HepG2 (cell line): ENCODE data around the gene DEPDC5. TPM values are rescaled to one million over a fixed set of nuclear protein-coding genes. Genes with fewer than 3 reads are reported as not detected.
A peak's percentile ranks its signal among the peaks of the same experiment; 100 is the strongest.

Experiments
- AHR ChIP-seq: IDR thresholded peaks from 2 replicates; pipeline ENCODE4 v1.6.1; 2018; ENCODE audit warnings: missing genetic modification reagents, missing compliant biosample characterization
- CCDC6 ChIP-seq: sonication (generic); formaldehyde crosslinking; IDR thresholded peaks from 2 replicates; pipeline ENCODE4 v1.8.1; 2022; ENCODE audit warnings: mild to moderate bottlenecking, missing genetic modification reagents, moderate library complexity
- CHD2 ChIP-seq: IDR thresholded peaks from 2 replicates; pipeline ENCODE4 v1.6.1; 2011; ENCODE audit warnings: low read depth, low read length, improper control_type of control experiment
- CHD4 ChIP-seq: fragments of 200-600 bp; sonication (generic); IDR thresholded peaks from 2 replicates; pipeline ENCODE4 v1.7.0; 2017; ENCODE audit warnings: mild to moderate bottlenecking, low read length, borderline replicate concordance
- EED ChIP-seq: sonication (generic); formaldehyde crosslinking; IDR thresholded peaks from 2 replicates; pipeline ENCODE4 v1.5.0; 2020; ENCODE audit warnings: mild to moderate bottlenecking, missing genetic modification reagents
- ELF1 ChIP-seq: sonication (generic); formaldehyde crosslinking; IDR thresholded peaks from 2 replicates; pipeline ENCODE4 v1.4.0; 2020; ENCODE audit warnings: missing genetic modification reagents
- FOXA3 ChIP-seq: IDR thresholded peaks from 2 replicates; pipeline ENCODE4 v1.6.1; 2016; ENCODE audit warnings: missing genetic modification reagents, missing compliant biosample characterization
- HNRNPUL1 ChIP-seq: fragments of 200-400 bp; formaldehyde crosslinking; IDR thresholded peaks from 2 replicates; pipeline ENCODE4 v1.6.1; 2017; ENCODE audit warnings: low read depth, mild to moderate bottlenecking, low read length, moderate library complexity
- LCORL ChIP-seq, 2 experiments: fragments of 450-650 bp in 1 of 2; sonication (generic) in 1 of 2; formaldehyde crosslinking in 1 of 2; IDR thresholded peaks; 2 replicates each; pipeline versions ENCODE4 v1.5.0 to v1.6.1; 2017 to 2020; ENCODE audit warnings: antibody characterized with exemption in 1 of 2, missing genetic modification reagents in 1 of 2
- MIER3 ChIP-seq: IDR thresholded peaks from 2 replicates; pipeline ENCODE4 v1.6.1; 2016; ENCODE audit warnings: missing compliant biosample characterization, borderline replicate concordance
- NCOR1 ChIP-seq: fragments of 200-600 bp; sonication (generic); IDR thresholded peaks from 2 replicates; pipeline ENCODE4 v1.7.0; 2017; ENCODE audit warnings: antibody characterized with exemption, low read length, borderline replicate concordance
- NFYB ChIP-seq: sonication (generic); formaldehyde crosslinking; IDR thresholded peaks from 2 replicates; pipeline ENCODE4 v1.4.0; 2020; ENCODE audit warnings: missing genetic modification reagents
- POLR2G ChIP-seq: fragments of 200-400 bp; formaldehyde crosslinking; IDR thresholded peaks from 2 replicates; pipeline ENCODE4 v1.6.1; 2018; ENCODE audit warnings: mild to moderate bottlenecking, low read depth, low read length, moderate library complexity
- RBAK ChIP-seq: sonication (generic); formaldehyde crosslinking; IDR thresholded peaks from 2 replicates; pipeline ENCODE4 v1.5.1; 2020; ENCODE audit warnings: mild to moderate bottlenecking, missing genetic modification reagents
- SAP130 ChIP-seq: IDR thresholded peaks from 2 replicates; pipeline ENCODE4 v1.6.1; 2016; ENCODE audit warnings: low read depth
- SIN3A ChIP-seq: IDR thresholded peaks from 2 replicates; pipeline ENCODE4 v1.6.1; 2011; ENCODE audit warnings: low read depth, mild to moderate bottlenecking, control low read depth, low read length, borderline replicate concordance
- SMYD3 ChIP-seq: sonication (generic); formaldehyde crosslinking; IDR thresholded peaks from 2 replicates; pipeline ENCODE4 v1.8.1; 2023; ENCODE audit warnings: mild to moderate bottlenecking, missing genetic modification reagents
- ZBTB42 ChIP-seq: sonication (generic); formaldehyde crosslinking; IDR thresholded peaks from 2 replicates; pipeline ENCODE4 v1.5.0; 2020; ENCODE audit warnings: mild to moderate bottlenecking, missing genetic modification reagents
- ZFP37 ChIP-seq: sonication (generic); formaldehyde crosslinking; IDR thresholded peaks from 2 replicates; pipeline ENCODE4 v1.4.0; 2020; ENCODE audit warnings: missing genetic modification reagents, borderline replicate concordance
- ZFP90 ChIP-seq: sonication (generic); formaldehyde crosslinking; IDR thresholded peaks from 2 replicates; pipeline ENCODE4 v1.8.0; 2022; ENCODE audit warnings: missing genetic modification reagents, mild to moderate bottlenecking, inconsistent platforms, borderline replicate concordance
- ZNF264 ChIP-seq: sonication (generic); formaldehyde crosslinking; IDR thresholded peaks from 2 replicates; pipeline ENCODE4 v1.4.0; 2020; ENCODE audit warnings: missing genetic modification reagents
- ZNF484 ChIP-seq: sonication (generic); formaldehyde crosslinking; IDR thresholded peaks from 2 replicates; pipeline ENCODE4 v1.5.1; 2020; ENCODE audit warnings: mild to moderate bottlenecking, low read depth, missing genetic modification reagents, borderline replicate concordance
- ZNF572 ChIP-seq: sonication (generic); formaldehyde crosslinking; IDR thresholded peaks from 2 replicates; pipeline ENCODE4 v1.5.1; 2020; ENCODE audit warnings: mild to moderate bottlenecking, missing genetic modification reagents
- ZNF790 ChIP-seq: sonication (generic); formaldehyde crosslinking; IDR thresholded peaks from 2 replicates; pipeline ENCODE4 v1.8.0; 2022; ENCODE audit warnings: missing genetic modification reagents, mild to moderate bottlenecking, borderline replicate concordance
- ZNF792 ChIP-seq: IDR thresholded peaks from 2 replicates; pipeline ENCODE4 v1.6.1; 2016
- polyA plus RNA-seq, 8 experiments: library from polyadenylated mRNA; depleted of rRNA in 3 of 8; stranded (reverse) in 7 of 8; unstranded in 1 of 8; fragments of >200 nt; fragmentation: Illumina TruSeq in 4 of 8; extraction: Trizol in 4 of 8; gene quantifications; 2 replicates each; pipeline versions ENCODE4 v1.2.1 to v1.2.3, GENCODE V29; 2011 to 2016; ENCODE audit warnings: low read depth in 4 of 8, missing spikeins in 1 of 8, mixed read lengths in 1 of 8; ENCODE audit not compliant: insufficient read depth in 1 of 8
- total RNA-seq, 5 experiments: library from RNA; depleted of rRNA; stranded (reverse); fragments of >200 nt; fragmentation: Illumina TruSeq; extraction: Trizol; gene quantifications; 2 replicates each; pipeline ENCODE4 v1.2.3, GENCODE V29; 2016; ENCODE audit warnings: low read depth in 1 of 5
- TF ChIP-seq, protein P1 (sequence below): sonication (generic); formaldehyde crosslinking; IDR thresholded peaks from 2 replicates; pipeline ENCODE4 v1.4.0; 2020; ENCODE audit warnings: missing genetic modification reagents, borderline replicate concordance
- TF ChIP-seq, protein P2 (sequence below): IDR thresholded peaks from 2 replicates; pipeline ENCODE4 v1.6.1; 2012; ENCODE audit warnings: inconsistent platforms
- TF ChIP-seq, protein P3 (sequence below): sonication (generic); formaldehyde crosslinking; IDR thresholded peaks from 2 replicates; pipeline ENCODE4 v1.8.0; 2022; ENCODE audit warnings: mild to moderate bottlenecking, missing genetic modification reagents, moderate library complexity

Gene DEPDC5
- total and polyA plus RNA-seq, 2 of the 13 experiments (the other 11 are each of a cell fraction or from before 2014, with no cell fraction given), result 9.8 to 12.4 TPM

DNA sequence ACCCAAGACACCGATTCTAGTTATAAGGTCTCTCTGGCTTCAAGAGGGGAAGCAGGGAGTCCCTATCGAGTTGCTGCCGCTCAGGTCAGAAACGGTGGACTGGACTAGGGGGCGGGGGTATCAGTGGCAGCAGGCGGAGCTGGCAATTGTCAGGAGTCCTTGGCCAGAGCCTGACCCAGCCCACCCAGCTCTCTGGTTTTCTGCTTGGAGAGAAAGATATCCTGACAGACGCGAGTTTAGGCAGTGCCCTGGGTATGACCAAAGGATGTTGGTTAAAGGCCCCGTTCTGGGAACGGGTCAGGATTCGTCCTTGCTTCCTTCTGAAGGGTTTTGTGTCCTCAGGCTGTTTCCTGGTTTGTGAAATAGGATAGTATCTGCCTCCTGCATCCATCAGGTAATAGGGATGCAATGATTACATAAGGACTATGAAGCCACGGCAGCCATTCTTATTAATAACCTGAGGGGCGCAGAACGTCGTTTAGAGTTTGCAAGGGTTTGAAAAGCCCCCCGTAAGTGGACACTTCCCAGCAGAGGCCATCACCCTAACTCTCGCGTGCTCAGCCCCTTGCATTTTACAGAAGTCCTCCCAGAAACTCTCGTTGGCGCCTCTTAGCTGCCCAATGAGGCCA lies 700 bp upstream of the DEPDC5 start (continued):
- 0 out of 2 replicates have a peak, but pooled peaks have one; percentile 24 for TF ChIP-seq ZNF790
- peak; percentile 50; the same call in 1 of the 2 replicates for TF ChIP-seq CCDC6
- TF ChIP-seq ZNF792 (CRISPR knock-in tag), result peak; percentile 51; the same call in 1 of the 2 replicates
- TF ChIP-seq ZBTB42 (CRISPR knock-in tag), result no peak
- no peak for TF ChIP-seq NCOR1
- peak; percentile 71 for TF ChIP-seq POLR2G
- TF ChIP-seq EED, result peak; percentile 85; the same call in 1 of the 2 replicates
- no peak for TF ChIP-seq ZNF572 (CRISPR knock-in tag)
- peak; percentile 55; the same call in 1 of the 2 replicates for TF ChIP-seq MIER3 (CRISPR knock-in tag)
- TF ChIP-seq ELF1 (CRISPR knock-in tag), result no peak
- no peak; the same call in 1 of the 2 replicates for TF ChIP-seq FOXA3 (CRISPR knock-in tag)
- TF ChIP-seq SAP130 (CRISPR knock-in tag), result peak; percentile 54; the same call in 1 of the 2 replicates
- TF ChIP-seq, protein P1, sequence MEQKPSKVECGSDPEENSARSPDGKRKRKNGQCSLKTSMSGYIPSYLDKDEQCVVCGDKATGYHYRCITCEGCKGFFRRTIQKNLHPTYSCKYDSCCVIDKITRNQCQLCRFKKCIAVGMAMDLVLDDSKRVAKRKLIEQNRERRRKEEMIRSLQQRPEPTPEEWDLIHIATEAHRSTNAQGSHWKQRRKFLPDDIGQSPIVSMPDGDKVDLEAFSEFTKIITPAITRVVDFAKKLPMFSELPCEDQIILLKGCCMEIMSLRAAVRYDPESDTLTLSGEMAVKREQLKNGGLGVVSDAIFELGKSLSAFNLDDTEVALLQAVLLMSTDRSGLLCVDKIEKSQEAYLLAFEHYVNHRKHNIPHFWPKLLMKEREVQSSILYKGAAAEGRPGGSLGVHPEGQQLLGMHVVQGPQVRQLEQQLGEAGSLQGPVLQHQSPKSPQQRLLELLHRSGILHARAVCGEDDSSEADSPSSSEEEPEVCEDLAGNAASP (CRISPR knock-in tag), result 0 out of 2 replicates have a peak, but pooled peaks have one; percentile 17
- no peak for TF ChIP-seq HNRNPUL1
- TF ChIP-seq, protein P2, sequence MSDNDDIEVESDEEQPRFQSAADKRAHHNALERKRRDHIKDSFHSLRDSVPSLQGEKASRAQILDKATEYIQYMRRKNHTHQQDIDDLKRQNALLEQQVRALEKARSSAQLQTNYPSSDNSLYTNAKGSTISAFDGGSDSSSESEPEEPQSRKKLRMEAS, result peak; percentile 28; the same call in 1 of the 2 replicates
- TF ChIP-seq AHR, result no peak
- TF ChIP-seq ZFP37 (CRISPR knock-in tag), result no peak
- TF ChIP-seq LCORL (IDR thresholded peaks at IDR 0.05), result no peak
- no peak; the same call in 1 of the 2 replicates for TF ChIP-seq LCORL (CRISPR knock-in tag; IDR thresholded peaks at IDR 0.05)
- no peak for TF ChIP-seq RBAK (CRISPR knock-in tag)
- TF ChIP-seq ZFP90 (CRISPR knock-in tag), result 0 out of 2 replicates have a peak, but pooled peaks have one; percentile 26
- peak; percentile 71; the same call in 1 of the 2 replicates for TF ChIP-seq CHD4
- TF ChIP-seq CHD2, result peak; percentile 50
- no peak for TF ChIP-seq ZNF484 (CRISPR knock-in tag)
- TF ChIP-seq SMYD3, result no peak
- TF ChIP-seq, protein P3, sequence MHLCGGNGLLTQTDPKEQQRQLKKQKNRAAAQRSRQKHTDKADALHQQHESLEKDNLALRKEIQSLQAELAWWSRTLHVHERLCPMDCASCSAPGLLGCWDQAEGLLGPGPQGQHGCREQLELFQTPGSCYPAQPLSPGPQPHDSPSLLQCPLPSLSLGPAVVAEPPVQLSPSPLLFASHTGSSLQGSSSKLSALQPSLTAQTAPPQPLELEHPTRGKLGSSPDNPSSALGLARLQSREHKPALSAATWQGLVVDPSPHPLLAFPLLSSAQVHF (CRISPR knock-in tag), result no peak
- TF ChIP-seq NFYB (CRISPR knock-in tag), result no peak
- TF ChIP-seq SIN3A, result no peak
- TF ChIP-seq ZNF264 (CRISPR knock-in tag), result no peak
